Prostate gland (tissue), 2 donors: ENCODE results near the gene PCGF2. TPM values are rescaled to one million over a fixed set of nuclear protein-coding genes. Genes with fewer than 3 reads are reported as not detected.

Experiments
- DNase-seq: peaks from one replicate; pipeline ENCODE4 v3.0.0-alpha.2; 2019; ENCODE audit warnings: low spot score
- H3K27ac ChIP-seq, 2 donors: fragments of 200-600 bp; sonication (generic); 2 replicates each; pipeline ENCODE4 v1.5.1; 2017 to 2019
- H3K27me3 ChIP-seq: fragments of 200-600 bp; sonication (generic); replicated peaks from 2 replicates; pipeline ENCODE4 v1.5.1; 2019; ENCODE audit not compliant: insufficient read depth
- H3K36me3 ChIP-seq, 2 donors: fragments of 200-600 bp; sonication (generic); 1 replicate in 1 of 2; 2 replicates in 1 of 2; pipeline versions ENCODE4 v1.5.1 to v1.8.1; 2017 to 2019
- H3K4me1 ChIP-seq: fragments of 200-600 bp; sonication (generic); replicated peaks from 2 replicates; pipeline ENCODE4 v1.5.1; 2019
- H3K4me3 ChIP-seq, 2 donors: fragments of 200-600 bp; sonication (generic); 2 replicates each; pipeline ENCODE4 v1.5.1; 2017 to 2019
- H3K9me3 ChIP-seq: fragments of 200-600 bp; sonication (generic); 2 replicates; pipeline ENCODE4 v1.5.1; 2017
- CTCF ChIP-seq, 4 experiments: fragments of 200-600 bp in 2 of 4; fragments of 450-650 bp in 2 of 4; sonication (generic) in 2 of 4; IDR thresholded peaks; 1 replicate in 3 of 4; 2 replicates in 1 of 4; pipeline ENCODE4 v1.5.1; 2016 to 2019; ENCODE audit warnings: antibody characterized with exemption in 4 of 4, mild to moderate bottlenecking in 2 of 4, moderate library complexity in 2 of 4
- POLR2A ChIP-seq: fragments of 450-650 bp; IDR thresholded peaks from one replicate; pipeline ENCODE4 v1.6.1; 2016; ENCODE audit warnings: antibody characterized with exemption, mild to moderate bottlenecking
- POLR2AphosphoS5 ChIP-seq: sonication (generic); formaldehyde crosslinking; IDR thresholded peaks from one replicate; pipeline ENCODE4 v1.6.1; 2017; ENCODE audit warnings: antibody characterized with exemption
- WGBS: methylation state at CpG from one replicate; pipeline ENCODE4 v1.1.5; 2018; 5-methylcytosine and 5-hydroxymethylcytosine counted together
- intact Hi-C: fragments of 100-400 bp; cut with DNase I; formaldehyde crosslinking; loops from one replicate; pipeline ENCODE4 v1.14.2; 2022
- total RNA-seq, 2 donors: library from RNA; depleted of rRNA; stranded (reverse); fragments of >200 nt; gene quantifications; one replicate each; pipeline ENCODE4 v1.1.0, GENCODE V29; 2016

The PCGF2 gene
- total RNA-seq, 2 donors from 2014 or later: 17.1 to 17.8 TPM

GRCh38 chr17:38733982-38734973 is 13.9 kb downstream of the PCGF2 start:
- DNase-seq: no peak
- TF ChIP-seq POLR2A (no peak), POLR2AphosphoS5 (no peak), CTCF (IDR thresholded peaks at IDR 0.05) (no peak)
- intact Hi-C loops: loop anchor here (2.0 kb wide), 1 partner anchor 57 kb away; no protein-coding TSS in a partner anchor
- 55% methylated on average over 12 of the region's 15 CpGs for WGBS
- Histone ChIP-seq H3K9me3 (no peaks in the 10 kb centered on the region), H3K27me3 (no peaks in the 10 kb centered on the region), H3K27ac (peak overlapping the region in 1 of 2 donors; percentile 81), H3K4me1 (peaks cover 31% of the 10 kb centered on the region), H3K4me3 (no peak overlapping the region), H3K36me3 (no peaks in the 10 kb centered on the region)

- Histone ChIP-seq H3K9me3 (no peaks in the 10 kb centered on the region), H3K4me1 (peaks cover 31% of the 10 kb centered on the region)
- intact Hi-C loops: no loop called here
These were observed 14.7 kb downstream of the PCGF2 start for GRCh38 chr17:38733282-38733981.

GRCh38 chr17:38732376-38733281 is 15.5 kb downstream of the PCGF2 start:
- H3K9me3 ChIP-seq: no peaks in the 10 kb centered on the region
- DNase-seq: peak; percentile 70
- H3K4me3 ChIP-seq: no peak overlapping the region
- peaks cover 31% of the 10 kb centered on the region for H3K4me1 ChIP-seq
- no peaks in the 10 kb centered on the region for H3K27me3 ChIP-seq
- H3K27ac ChIP-seq: peak overlapping the region; percentile 81
- no peaks in the 10 kb centered on the region for H3K36me3 ChIP-seq
- TF ChIP-seq POLR2A (no peak), CTCF (IDR thresholded peaks at IDR 0.05) (no peak), POLR2AphosphoS5 (peak; percentile 62)
- intact Hi-C loops: no loop called here
- WGBS: 52% methylated on average over 7 of the region's 7 CpGs

More at GRCh38 chr17:38733282-38733981, 14.7 kb downstream of the PCGF2 start:
- peak; percentile 47 for DNase-seq
- Histone ChIP-seq H3K36me3 (no peaks in the 10 kb centered on the region), H3K27ac (peak overlapping the region; percentile 56 to 81), H3K27me3 (no peaks in the 10 kb centered on the region), H3K4me3 (no peak overlapping the region)
- WGBS: 59% methylated on average over 9 of the region's 9 CpGs
- TF ChIP-seq POLR2A: no peak
- TF ChIP-seq POLR2AphosphoS5: peak; percentile 10

- Histone ChIP-seq H3K36me3 (no peaks in the 10 kb centered on the region), H3K27ac (peak overlapping the region; percentile 81), H3K9me3 (no peaks in the 10 kb centered on the region), H3K27me3 (no peaks in the 10 kb centered on the region), H3K4me1 (peaks cover 31% of the 10 kb centered on the region), H3K4me3 (peak overlapping the region in 1 of 2 donors; percentile 66)
- intact Hi-C loops: no loop called here
- TF ChIP-seq CTCF (IDR thresholded peaks at IDR 0.05) (no peak), POLR2AphosphoS5 (no peak)
- 45% methylated on average over 8 of the region's 8 CpGs for WGBS
- peak; percentile 51 for DNase-seq
These were observed 16.4 kb downstream of the PCGF2 start for GRCh38 chr17:38731526-38732294.
